ENCODE measurements around the gene NAA15. TPM values are rescaled to one million over a fixed set of nuclear protein-coding genes. Genes with fewer than 3 reads are reported as not detected.
"Not testable (repeated sequence)": the region's sequence is repeated elsewhere in the genome, so short reads cannot be mapped to it uniquely, and the experiment has no call there.

Gene NAA15
- total RNA-seq, 4 donors from 2014 or later, result 23.9 to 34.1 (median 32.2) TPM

DNA sequence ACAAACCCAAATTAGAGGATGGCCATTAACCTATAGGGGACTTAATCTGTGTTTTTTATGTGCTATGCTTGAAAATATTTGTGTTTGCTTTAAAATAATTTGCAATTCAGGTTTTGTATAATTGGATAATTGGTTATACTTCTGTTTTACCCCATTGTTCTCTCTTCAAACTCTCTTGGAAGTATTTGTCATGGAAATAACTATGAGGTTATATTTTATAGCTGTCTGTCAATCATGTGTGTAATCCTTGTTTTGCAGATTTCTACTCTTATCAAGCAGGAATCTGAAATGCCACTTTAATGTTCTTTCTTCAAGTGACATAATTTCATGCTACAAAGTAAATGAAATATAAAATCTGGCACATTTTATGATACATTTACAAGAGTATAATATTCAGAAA lies 16.3 kb downstream of the NAA15 start:
- no peak for ATAC-seq
- Histone ChIP-seq H3K9me3 (no peaks in the 10 kb centered on the region), H3K4me3 (no peak overlapping the region), H3K27ac (no peak overlapping the region), H3K27me3 (no peaks in the 10 kb centered on the region), H3K4me1 (peaks cover 0 to 49% (median 0%) of the 10 kb centered on the region in 3 donors), H3K36me3 (no peaks in the 10 kb centered on the region)
- TF ChIP-seq POLR2A (IDR thresholded peaks at IDR 0.05), result no peak
- no peak for TF ChIP-seq CTCF (IDR thresholded peaks at IDR 0.05)
- no peak for TF ChIP-seq POLR2AphosphoS5 (IDR thresholded peaks at IDR 0.05)
- TF ChIP-seq EP300 (IDR thresholded peaks at IDR 0.05), result no peak

GRCh38 chr4:139319571-139319970 lies 18.3 kb downstream of the NAA15 start:
- Histone ChIP-seq H3K9me3 (no peaks in the 10 kb centered on the region), H3K4me1 (peaks cover 2 to 51% (median 3%) of the 10 kb centered on the region in 3 donors), H3K36me3 (no peaks in the 10 kb centered on the region), H3K4me3 (no peak overlapping the region), H3K27ac (no peak overlapping the region), H3K27me3 (no peaks in the 10 kb centered on the region)
- 82 to 88% methylated on average over 1 of the region's 1 CpG for WGBS, 2 donors (ENCODE audit: low coverage in 1 of 2)
- no peak for ATAC-seq
- TF ChIP-seq POLR2AphosphoS5 (IDR thresholded peaks at IDR 0.05) (no peak), POLR2A (IDR thresholded peaks at IDR 0.05) (no peak), EP300 (IDR thresholded peaks at IDR 0.05) (no peak), CTCF (IDR thresholded peaks at IDR 0.05) (no peak)

GRCh38 chr4:139322070-139322469 lies 20.8 kb downstream of the NAA15 start:
- not testable (repeated sequence) for H3K4me3 ChIP-seq, H3K27ac ChIP-seq, H3K36me3 ChIP-seq, H3K27me3 ChIP-seq, ATAC-seq, H3K9me3 ChIP-seq
- 38% methylated on average over 1 of the region's 1 CpG; no CpG with 5 or more reads in 1 of the 2 donors for WGBS, 2 donors (ENCODE audit: low coverage in 1 of 2)
- peaks cover 2 to 48% (median 3%) of the 10 kb centered on the region in 3 donors for H3K4me1 ChIP-seq

DNA sequence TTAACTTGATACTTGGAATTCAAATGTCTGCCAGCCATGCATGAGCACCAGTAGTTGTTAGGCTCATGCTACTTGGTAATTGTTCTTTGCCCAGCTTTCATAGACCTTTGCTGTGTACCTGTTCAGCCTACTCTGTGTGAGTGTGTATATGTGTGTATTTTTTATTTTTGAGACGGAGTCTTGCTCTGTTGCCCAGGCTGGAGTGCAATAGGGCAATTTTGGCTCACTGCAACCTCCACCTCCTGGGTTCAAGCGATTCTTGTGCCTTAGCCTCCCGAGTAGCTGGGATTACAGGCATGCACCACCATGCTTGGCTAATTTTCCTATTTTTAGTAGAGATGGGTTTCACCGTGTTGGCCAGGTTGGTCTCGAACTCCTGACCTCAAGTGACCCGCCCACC lies 21.2 kb downstream of the NAA15 start:
- WGBS, 2 donors (ENCODE audit: low coverage in 1 of 2), result 80 to 100% methylated on average over 1 to 2 of the region's 6 CpGs
- peaks cover 2 to 43% (median 3%) of the 10 kb centered on the region in 3 donors for H3K4me1 ChIP-seq
- H3K9me3 ChIP-seq, H3K27me3 ChIP-seq, ATAC-seq, H3K27ac ChIP-seq, H3K4me3 ChIP-seq, H3K36me3 ChIP-seq: not testable (repeated sequence)

DNA sequence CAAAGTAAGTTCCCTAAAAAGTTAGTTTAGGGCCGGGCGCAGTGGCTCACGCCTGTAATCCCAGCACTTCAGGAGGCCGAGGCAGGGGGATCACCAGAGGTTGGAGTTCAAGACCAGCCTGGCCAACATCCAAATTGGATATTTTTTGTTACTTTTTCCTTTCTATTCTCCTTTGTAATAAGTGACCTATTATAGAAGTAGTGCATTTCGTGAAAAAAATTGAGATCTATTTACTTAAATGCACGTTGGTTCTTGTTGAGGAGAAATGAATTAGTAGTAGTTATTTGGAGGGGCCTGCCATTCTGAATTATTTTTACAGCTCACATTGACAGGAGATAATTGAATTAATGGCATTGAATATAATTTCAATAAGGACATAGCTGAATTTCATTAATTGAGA lies 23.3 kb downstream of the NAA15 start:
- no peak overlapping the region for H3K4me3 ChIP-seq
- peaks cover 0 to 14% of the 10 kb centered on the region in 2 donors for H3K36me3 ChIP-seq
- TF ChIP-seq CTCF (IDR thresholded peaks at IDR 0.05) (no peak), POLR2AphosphoS5 (IDR thresholded peaks at IDR 0.05) (no peak), EP300 (IDR thresholded peaks at IDR 0.05) (no peak), POLR2A (IDR thresholded peaks at IDR 0.05) (no peak)
- ATAC-seq, result no peak
- H3K27me3 ChIP-seq, result no peaks in the 10 kb centered on the region
- no peaks in the 10 kb centered on the region for H3K9me3 ChIP-seq
- H3K27ac ChIP-seq, result no peak overlapping the region
- 74 to 79% methylated on average over 6 of the region's 6 CpGs for WGBS, 2 donors (ENCODE audit: low coverage in 1 of 2)
- peaks cover 2 to 38% (median 3%) of the 10 kb centered on the region in 3 donors for H3K4me1 ChIP-seq

GRCh38 chr4:139329665-139330200 lies 28.4 kb downstream of the NAA15 start:
- H3K27ac ChIP-seq, result no peak overlapping the region
- no peak for ATAC-seq
- H3K27me3 ChIP-seq, result no peaks in the 10 kb centered on the region
- 75 to 91% methylated on average over 2 to 4 of the region's 4 CpGs for WGBS, 2 donors (ENCODE audit: low coverage in 1 of 2)
- H3K9me3 ChIP-seq, result no peaks in the 10 kb centered on the region
- peaks cover 0 to 31% (median 0%) of the 10 kb centered on the region in 3 donors for H3K4me1 ChIP-seq
- no peak overlapping the region for H3K4me3 ChIP-seq
- H3K36me3 ChIP-seq, result peaks cover 0 to 17% of the 10 kb centered on the region in 2 donors
- TF ChIP-seq CTCF (IDR thresholded peaks at IDR 0.05) (no peak), POLR2AphosphoS5 (IDR thresholded peaks at IDR 0.05) (no peak), POLR2A (IDR thresholded peaks at IDR 0.05) (no peak), EP300 (IDR thresholded peaks at IDR 0.05) (no peak)

Data from gastroesophageal sphincter (tissue), 4 donors.